GM12864 (cell line): ENCODE data around the gene GP1BB.

ENCODE experiments used
- DNase-seq: peaks from one replicate; pipeline ENCODE4 v3.0.0-alpha.2; 2011; ENCODE audit warnings: low read depth
- H3K4me3 ChIP-seq: 2 replicates; pipeline ENCODE4 v1.5.1; 2011; ENCODE audit warnings: mild to moderate bottlenecking, low read depth, low read length, control low read depth
- TF ChIP-seq, protein P1 (sequence below): IDR thresholded peaks from 2 replicates; pipeline ENCODE4 v1.5.1; 2011; ENCODE audit warnings: low read depth, mild to moderate bottlenecking, moderate library complexity, low read length, control low read depth, inconsistent platforms; ENCODE audit errors: missing control alignments

Gene GP1BB

DNA sequence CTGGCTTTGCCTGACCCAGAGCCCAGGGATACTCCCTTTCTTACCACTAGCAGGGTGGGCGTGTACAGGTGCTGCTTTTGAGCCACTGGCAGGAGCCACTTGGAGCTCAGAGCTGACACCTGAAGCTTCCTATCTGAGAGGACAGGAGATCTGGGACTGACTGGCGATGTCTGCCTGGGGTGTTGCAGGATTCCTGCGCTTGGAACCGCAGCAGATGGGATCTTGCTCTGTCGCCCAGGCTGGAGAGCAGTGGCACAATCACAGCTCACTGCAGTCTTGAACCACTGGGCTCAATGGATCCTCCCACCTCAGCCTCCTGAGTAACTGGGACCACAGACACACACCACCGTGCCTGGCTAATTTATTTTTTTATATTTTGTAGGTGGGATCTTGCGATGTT, 17.7 kb downstream of the GP1BB start:
- no peak for DNase-seq
- TF ChIP-seq, protein P1, sequence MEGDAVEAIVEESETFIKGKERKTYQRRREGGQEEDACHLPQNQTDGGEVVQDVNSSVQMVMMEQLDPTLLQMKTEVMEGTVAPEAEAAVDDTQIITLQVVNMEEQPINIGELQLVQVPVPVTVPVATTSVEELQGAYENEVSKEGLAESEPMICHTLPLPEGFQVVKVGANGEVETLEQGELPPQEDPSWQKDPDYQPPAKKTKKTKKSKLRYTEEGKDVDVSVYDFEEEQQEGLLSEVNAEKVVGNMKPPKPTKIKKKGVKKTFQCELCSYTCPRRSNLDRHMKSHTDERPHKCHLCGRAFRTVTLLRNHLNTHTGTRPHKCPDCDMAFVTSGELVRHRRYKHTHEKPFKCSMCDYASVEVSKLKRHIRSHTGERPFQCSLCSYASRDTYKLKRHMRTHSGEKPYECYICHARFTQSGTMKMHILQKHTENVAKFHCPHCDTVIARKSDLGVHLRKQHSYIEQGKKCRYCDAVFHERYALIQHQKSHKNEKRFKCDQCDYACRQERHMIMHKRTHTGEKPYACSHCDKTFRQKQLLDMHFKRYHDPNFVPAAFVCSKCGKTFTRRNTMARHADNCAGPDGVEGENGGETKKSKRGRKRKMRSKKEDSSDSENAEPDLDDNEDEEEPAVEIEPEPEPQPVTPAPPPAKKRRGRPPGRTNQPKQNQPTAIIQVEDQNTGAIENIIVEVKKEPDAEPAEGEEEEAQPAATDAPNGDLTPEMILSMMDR: no peak
- no peak overlapping the region for H3K4me3 ChIP-seq

DNA sequence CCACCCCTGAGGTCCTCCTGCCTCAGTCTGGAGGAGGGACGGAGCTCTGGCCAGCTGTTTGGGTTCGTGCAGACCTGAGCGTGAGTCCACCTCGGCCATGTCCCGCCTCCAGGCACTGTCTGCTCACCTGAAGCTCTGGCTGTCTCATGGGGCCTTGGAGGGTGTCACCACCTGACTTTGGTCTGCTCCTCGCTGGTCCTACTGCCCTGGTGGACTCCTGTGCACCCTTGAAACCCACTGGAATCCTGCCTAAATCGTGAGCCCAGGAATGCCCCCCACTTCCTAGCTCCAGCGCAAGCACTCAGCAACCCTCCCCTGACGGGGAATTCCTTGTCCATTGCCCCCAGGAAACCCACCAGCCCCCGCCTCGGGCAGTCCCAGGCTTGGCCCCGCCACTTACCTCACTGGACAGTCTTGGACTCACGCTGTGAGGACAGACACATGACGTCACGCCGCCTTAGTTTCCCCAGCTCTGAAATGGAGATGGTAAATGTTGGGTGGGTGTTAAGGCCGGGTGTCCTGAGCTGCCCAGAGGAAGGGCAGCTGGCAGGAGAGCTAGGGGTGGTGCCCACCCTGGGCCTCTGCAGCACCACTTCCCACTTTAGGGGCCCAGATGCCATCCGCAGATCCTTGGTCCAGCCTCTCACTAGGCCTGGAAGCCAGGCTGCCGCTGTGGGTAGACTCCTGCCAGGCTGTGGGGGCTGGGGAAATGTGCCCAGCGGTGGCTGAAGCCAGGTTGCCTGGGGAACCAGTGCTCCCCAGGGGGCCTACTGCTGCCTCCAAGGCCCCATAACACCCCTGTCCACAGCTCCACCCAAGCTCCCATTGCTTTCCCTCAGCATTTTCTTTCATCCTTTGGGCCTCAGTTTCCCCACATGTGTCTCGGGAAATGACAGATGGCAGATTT, 19.1 kb downstream of the GP1BB start:
- H3K4me3 ChIP-seq: no peak overlapping the region
- TF ChIP-seq, protein P1: no peak
- no peak for DNase-seq

DNA sequence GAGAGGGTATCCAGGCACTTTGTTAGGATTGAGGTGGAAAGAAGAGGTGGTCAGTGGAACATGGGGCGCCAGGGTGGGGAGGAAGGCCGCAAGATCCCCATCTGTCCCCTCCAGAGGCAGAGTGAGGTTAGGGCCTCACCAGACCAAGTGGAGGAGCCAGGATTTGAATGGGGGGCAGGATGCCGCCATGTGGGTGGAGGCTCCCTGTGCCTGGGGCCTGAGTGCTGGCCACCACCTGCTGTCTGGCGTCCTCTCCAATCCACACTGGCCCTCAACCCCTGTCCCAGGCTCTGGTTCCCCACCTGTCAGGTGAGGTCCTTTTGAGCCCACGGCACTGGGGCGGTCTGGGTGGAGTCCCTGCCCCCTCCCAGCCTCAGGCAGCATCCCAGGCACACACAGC, 19.7 kb downstream of the GP1BB start:
- TF ChIP-seq, protein P1: no peak
- no peak for DNase-seq
- H3K4me3 ChIP-seq: no peak overlapping the region

DNA sequence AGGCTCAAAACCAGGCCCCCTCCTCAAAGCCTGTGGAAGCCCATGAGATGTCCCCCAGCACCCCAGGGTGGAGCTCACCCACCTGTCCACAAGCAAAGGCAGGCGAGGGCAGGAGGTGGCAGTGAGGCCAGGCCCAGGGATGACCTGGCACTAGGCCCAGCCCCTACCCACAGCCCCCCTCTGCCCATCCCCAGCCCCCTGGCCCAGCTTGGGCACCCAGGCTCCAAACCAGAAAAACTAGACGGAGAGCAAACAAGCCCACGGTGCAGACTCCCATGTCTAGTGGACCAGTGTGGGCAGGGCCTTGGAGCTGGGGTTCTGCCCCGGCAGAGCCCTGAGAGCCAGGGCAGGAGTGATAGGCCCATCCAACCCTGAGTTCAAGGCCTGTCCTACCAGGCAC, 20.3 kb downstream of the GP1BB start:
- TF ChIP-seq, protein P1: no peak
- no peak for DNase-seq
- H3K4me3 ChIP-seq: no peak overlapping the region

DNA sequence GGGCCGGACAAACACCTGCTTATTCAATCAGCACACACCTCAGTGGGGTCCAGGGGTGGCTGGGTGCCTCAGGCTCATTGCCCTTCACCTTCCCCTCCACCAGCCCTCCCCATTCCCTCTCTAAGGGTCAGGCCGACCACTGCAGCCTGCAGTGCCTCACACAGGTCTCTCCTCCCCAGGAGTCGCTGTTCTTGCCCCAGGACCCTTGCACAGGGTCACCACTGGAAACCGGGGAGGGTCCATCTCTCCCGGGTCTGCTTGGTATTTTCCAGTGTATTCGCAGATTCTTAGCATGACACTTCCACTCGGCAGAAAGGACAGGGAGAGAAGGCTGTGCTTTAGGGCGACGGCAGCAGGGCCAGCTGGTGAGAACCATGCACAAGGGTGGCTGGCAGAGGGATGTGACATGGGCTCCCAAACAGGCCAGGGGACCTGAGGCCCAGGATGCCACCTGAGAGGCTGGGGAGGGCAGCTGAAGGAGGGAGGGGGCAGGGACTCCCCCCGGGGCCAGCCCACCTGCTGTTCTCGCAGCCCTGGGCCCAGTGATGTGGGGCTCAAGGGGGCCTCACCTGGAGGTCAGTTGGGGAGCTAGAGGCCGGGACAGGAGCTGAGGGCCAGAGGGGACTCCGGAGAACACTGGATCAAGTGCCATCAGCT, 21.1 kb downstream of the GP1BB start:
- no peak for DNase-seq
- TF ChIP-seq, protein P1: no peak
- no peak overlapping the region for H3K4me3 ChIP-seq

DNA sequence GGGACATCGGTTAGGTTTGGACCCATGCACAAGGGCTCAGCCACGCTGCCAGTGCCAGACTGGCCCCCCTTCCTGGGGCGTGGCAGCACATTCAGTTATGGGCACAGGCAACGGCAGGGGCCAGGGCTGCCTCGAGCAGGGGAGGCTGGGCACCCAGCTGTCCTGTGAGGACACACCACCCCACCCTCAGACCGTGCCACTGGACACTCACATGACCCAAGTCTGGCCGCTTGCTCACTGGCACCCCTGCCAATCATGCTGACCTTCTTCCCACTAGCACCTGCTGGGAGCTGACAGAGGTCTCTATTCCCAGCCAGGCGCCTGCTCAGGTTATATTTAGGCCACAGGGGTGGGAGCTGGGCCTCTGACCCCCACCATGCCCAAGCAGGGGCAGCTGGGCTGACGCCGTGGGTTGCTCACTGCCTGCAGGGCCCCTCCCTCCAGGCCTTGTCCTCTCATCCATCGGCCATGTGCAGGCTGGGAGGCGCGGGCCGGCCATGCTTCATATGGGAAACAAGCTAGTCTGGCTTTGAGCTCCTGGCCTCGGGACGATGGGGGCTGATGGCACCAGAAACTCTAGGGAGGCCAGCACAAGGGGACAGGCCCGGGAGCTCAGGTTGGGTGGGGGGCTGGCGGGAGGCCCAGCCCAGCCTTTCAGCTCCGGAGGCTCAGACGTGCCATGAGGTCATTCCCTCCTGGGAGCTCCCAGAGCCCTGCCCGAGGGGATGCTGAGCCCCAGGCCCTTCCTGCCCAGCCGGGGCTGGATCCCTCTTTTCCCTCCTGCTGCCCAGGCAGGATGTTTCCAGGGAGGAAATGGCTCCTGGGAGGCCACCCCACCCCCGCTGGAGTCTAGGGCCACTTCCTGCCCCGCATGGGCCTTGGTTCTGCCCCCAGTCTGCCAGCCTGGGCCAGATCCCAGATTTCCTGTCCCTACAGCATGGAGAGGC, 22.1 kb downstream of the GP1BB start:
- TF ChIP-seq, protein P1: no peak
- no peak overlapping the region for H3K4me3 ChIP-seq
- no peak for DNase-seq
